ENCODE data around the gene OMD.
"Not testable (repeated sequence)": the region's sequence is repeated elsewhere in the genome, so short reads cannot be mapped to it uniquely, and the experiment has no call there.

Gene OMD

GRCh38 chr9:92438900-92439526, 14.7 kb upstream of the OMD start:
- no peaks in the 10 kb centered on the region for H3K4me1 ChIP-seq (ENCODE audit: control insufficient read depth, insufficient read depth, low read length)
- H3K4me3 ChIP-seq (ENCODE audit: low read depth, low read length) = no peak overlapping the region
- no peaks in the 10 kb centered on the region for H3K36me3 ChIP-seq (ENCODE audit: control insufficient read depth, insufficient read depth, low read length)
- no peaks in the 10 kb centered on the region for H3K9me3 ChIP-seq (ENCODE audit: control insufficient read depth, insufficient read depth, low read length)
- no peak overlapping the region for H3K9ac ChIP-seq (ENCODE audit: low read depth, low read length)
- H3K27me3 ChIP-seq (ENCODE audit: control insufficient read depth, insufficient read depth, low read length) = no peaks in the 10 kb centered on the region

- no peak overlapping the region for H3K9ac ChIP-seq (ENCODE audit: low read depth, low read length)
- no peaks in the 10 kb centered on the region for H3K9me3 ChIP-seq (ENCODE audit: control insufficient read depth, insufficient read depth, low read length)
- no peaks in the 10 kb centered on the region for H3K27me3 ChIP-seq (ENCODE audit: control insufficient read depth, insufficient read depth, low read length)
- no peaks in the 10 kb centered on the region for H3K4me1 ChIP-seq (ENCODE audit: control insufficient read depth, insufficient read depth, low read length)
- no peak overlapping the region for H3K4me3 ChIP-seq (ENCODE audit: low read depth, low read length)
- no peaks in the 10 kb centered on the region for H3K36me3 ChIP-seq (ENCODE audit: control insufficient read depth, insufficient read depth, low read length)
Observed at GRCh38 chr9:92435263-92435662, 11.0 kb upstream of the OMD start.

DNA sequence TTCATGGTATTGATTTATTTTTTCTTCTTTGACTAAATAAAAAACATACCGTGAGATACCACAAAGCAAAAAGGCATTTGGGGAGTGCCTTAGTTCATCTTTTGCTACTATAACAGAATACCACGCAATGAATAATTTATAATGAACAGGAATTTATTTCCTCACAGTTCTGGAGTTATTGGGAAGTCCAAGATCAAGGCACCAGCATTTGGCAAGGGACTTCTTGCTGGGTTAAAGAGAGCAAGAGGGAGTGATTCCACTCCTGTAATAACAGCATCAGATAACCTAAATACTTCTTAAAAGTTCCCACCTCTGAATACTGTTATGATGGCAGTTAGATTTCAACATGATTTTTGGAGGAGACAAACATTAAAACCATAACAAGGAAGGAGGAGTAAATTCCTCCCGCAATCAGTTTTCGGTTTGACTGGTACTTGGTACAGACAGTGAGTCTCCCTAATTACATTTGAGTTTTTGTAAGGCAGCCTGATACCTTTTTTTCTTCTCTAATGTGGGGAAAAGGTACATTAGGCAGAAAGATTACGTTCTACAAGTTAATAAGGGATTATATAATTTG, 8.8 kb upstream of the OMD start:
- Histone ChIP-seq H3K9ac (ENCODE audit: low read depth, low read length) (no peak overlapping the region), H3K9me3 (ENCODE audit: control insufficient read depth, insufficient read depth, low read length) (no peaks in the 10 kb centered on the region), H3K27me3 (ENCODE audit: control insufficient read depth, insufficient read depth, low read length) (no peaks in the 10 kb centered on the region), H3K4me3 (ENCODE audit: low read depth, low read length) (no peak overlapping the region), H3K36me3 (ENCODE audit: control insufficient read depth, insufficient read depth, low read length) (no peaks in the 10 kb centered on the region), H3K4me1 (ENCODE audit: control insufficient read depth, insufficient read depth, low read length) (no peaks in the 10 kb centered on the region)

GRCh38 chr9:92432350-92432749, 8.1 kb upstream of the OMD start:
- H3K36me3 ChIP-seq (ENCODE audit: control insufficient read depth, insufficient read depth, low read length) = no peaks in the 10 kb centered on the region

GRCh38 chr9:92429836-92430235, 5.6 kb upstream of the OMD start:
- Histone ChIP-seq H3K4me1 (ENCODE audit: control insufficient read depth, insufficient read depth, low read length) (no peaks in the 10 kb centered on the region), H3K27me3 (ENCODE audit: control insufficient read depth, insufficient read depth, low read length) (no peaks in the 10 kb centered on the region), H3K4me3 (ENCODE audit: low read depth, low read length) (no peak overlapping the region), H3K36me3 (ENCODE audit: control insufficient read depth, insufficient read depth, low read length) (no peaks in the 10 kb centered on the region), H3K9ac (ENCODE audit: low read depth, low read length) (no peak overlapping the region), H3K9me3 (ENCODE audit: control insufficient read depth, insufficient read depth, low read length) (no peaks in the 10 kb centered on the region)

More at GRCh38 chr9:92432350-92432749, 8.1 kb upstream of the OMD start:
- Histone ChIP-seq H3K4me3 (ENCODE audit: low read depth, low read length) (no peak overlapping the region), H3K9me3 (ENCODE audit: control insufficient read depth, insufficient read depth, low read length) (no peaks in the 10 kb centered on the region), H3K4me1 (ENCODE audit: control insufficient read depth, insufficient read depth, low read length) (no peaks in the 10 kb centered on the region), H3K27me3 (ENCODE audit: control insufficient read depth, insufficient read depth, low read length) (no peaks in the 10 kb centered on the region), H3K9ac (ENCODE audit: low read depth, low read length) (no peak overlapping the region)

- no peaks in the 10 kb centered on the region for H3K9me3 ChIP-seq (ENCODE audit: control insufficient read depth, insufficient read depth, low read length)
- H3K9ac ChIP-seq (ENCODE audit: low read depth, low read length) = no peak overlapping the region
- H3K36me3 ChIP-seq (ENCODE audit: control insufficient read depth, insufficient read depth, low read length) = no peaks in the 10 kb centered on the region
- H3K27me3 ChIP-seq (ENCODE audit: control insufficient read depth, insufficient read depth, low read length) = no peaks in the 10 kb centered on the region
- no peaks in the 10 kb centered on the region for H3K4me1 ChIP-seq (ENCODE audit: control insufficient read depth, insufficient read depth, low read length)
- H3K4me3 ChIP-seq (ENCODE audit: low read depth, low read length) = no peak overlapping the region
Observed at GRCh38 chr9:92426501-92427145, 2.4 kb upstream of the OMD start.

- Histone ChIP-seq H3K4me1 (ENCODE audit: control insufficient read depth, insufficient read depth, low read length) (no peaks in the 10 kb centered on the region), H3K27me3 (ENCODE audit: control insufficient read depth, insufficient read depth, low read length) (no peaks in the 10 kb centered on the region), H3K4me3 (ENCODE audit: low read depth, low read length) (no peak overlapping the region)
Observed at GRCh38 chr9:92425474-92425873, 1.2 kb upstream of the OMD start.

DNA sequence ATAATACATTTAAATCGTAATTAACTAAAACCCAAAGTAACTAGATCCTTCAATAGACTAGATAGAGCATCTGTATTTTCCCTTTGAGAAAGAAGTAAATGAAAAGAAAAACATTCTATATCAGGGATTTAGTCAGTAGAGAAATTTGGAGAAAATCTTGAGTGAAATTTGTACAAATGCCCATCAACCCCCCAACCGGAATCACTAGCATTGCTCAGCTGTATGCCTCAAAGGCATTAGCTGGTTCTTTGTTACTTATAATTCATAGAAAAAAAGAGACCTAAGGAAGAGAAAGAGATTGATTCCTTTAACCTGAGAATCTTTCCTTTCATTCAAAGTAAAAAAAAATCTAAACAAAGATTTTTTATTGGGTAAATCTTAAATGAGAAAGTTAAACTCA, 659 bp downstream of the OMD start:
- Histone ChIP-seq H3K27me3 (ENCODE audit: control insufficient read depth, insufficient read depth, low read length) (no peaks in the 10 kb centered on the region), H3K4me1 (ENCODE audit: control insufficient read depth, insufficient read depth, low read length) (no peaks in the 10 kb centered on the region), H3K9ac (ENCODE audit: low read depth, low read length) (no peak overlapping the region), H3K4me3 (ENCODE audit: low read depth, low read length) (no peak overlapping the region), H3K36me3 (ENCODE audit: control insufficient read depth, insufficient read depth, low read length) (no peaks in the 10 kb centered on the region), H3K9me3 (ENCODE audit: control insufficient read depth, insufficient read depth, low read length) (no peaks in the 10 kb centered on the region)

More at GRCh38 chr9:92425474-92425873, 1.2 kb upstream of the OMD start:
- H3K9ac ChIP-seq (ENCODE audit: low read depth, low read length) = no peak overlapping the region
- no peaks in the 10 kb centered on the region for H3K9me3 ChIP-seq (ENCODE audit: control insufficient read depth, insufficient read depth, low read length)
- no peaks in the 10 kb centered on the region for H3K36me3 ChIP-seq (ENCODE audit: control insufficient read depth, insufficient read depth, low read length)

DNA sequence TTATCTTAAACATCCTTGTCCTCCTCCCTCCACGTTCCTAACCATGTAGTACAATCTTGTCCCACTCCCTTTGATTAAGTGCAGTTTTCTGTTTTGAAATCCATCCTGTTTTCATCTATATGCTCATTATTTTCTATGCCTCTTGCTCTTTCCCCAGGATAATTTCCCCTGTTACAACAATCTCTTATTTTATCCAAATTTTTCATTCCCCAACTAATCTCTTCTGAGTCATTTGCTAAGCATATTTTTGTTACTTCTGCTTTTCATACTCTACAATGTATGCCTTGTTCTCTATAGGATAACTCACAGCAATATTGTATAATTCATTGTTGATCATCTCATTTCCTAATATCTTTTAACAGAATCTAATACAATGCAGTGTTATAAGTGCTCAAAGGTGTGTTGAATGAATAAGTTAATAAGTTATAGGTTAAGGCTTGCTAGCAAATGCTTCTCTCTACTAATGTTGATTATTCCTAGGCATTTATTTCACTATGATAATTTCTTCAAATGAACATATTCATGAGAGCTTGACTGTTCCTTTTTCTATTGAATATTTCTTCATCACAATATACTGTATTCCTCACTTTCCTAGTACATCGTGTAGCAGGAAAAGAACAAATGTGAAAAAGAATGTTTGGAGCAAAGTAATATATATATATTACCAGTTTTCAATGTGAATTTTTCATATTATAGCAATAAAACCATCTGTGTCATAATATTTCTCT, 1.5 kb downstream of the OMD start:
- no peak overlapping the region for H3K9ac ChIP-seq (ENCODE audit: low read depth, low read length)
- no peaks in the 10 kb centered on the region for H3K9me3 ChIP-seq (ENCODE audit: control insufficient read depth, insufficient read depth, low read length)
- H3K4me3 ChIP-seq (ENCODE audit: low read depth, low read length) = no peak overlapping the region
- no peaks in the 10 kb centered on the region for H3K27me3 ChIP-seq (ENCODE audit: control insufficient read depth, insufficient read depth, low read length)
- no peaks in the 10 kb centered on the region for H3K4me1 ChIP-seq (ENCODE audit: control insufficient read depth, insufficient read depth, low read length)
- no peaks in the 10 kb centered on the region for H3K36me3 ChIP-seq (ENCODE audit: control insufficient read depth, insufficient read depth, low read length)

DNA sequence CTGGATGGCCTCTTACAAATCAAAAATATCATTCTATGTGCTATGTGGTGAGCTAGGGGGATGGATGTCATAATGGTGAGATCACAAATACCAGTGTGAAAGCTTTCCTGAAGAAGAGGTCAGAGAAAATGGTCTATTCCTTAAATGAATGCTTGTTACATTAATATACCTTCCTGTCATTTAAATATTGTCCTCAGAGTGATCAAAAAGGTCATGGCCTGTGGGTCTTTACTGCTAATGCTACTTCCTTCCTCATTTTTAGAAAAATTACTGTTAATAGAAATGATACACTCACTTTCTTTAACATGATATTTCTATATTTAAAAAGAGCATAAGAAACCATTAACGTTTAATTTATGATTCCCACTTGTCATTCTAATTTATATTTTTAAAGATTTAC, 9.7 kb downstream of the OMD start:
- H3K9ac ChIP-seq (ENCODE audit: low read depth, low read length) = no peak overlapping the region
- no peaks in the 10 kb centered on the region for H3K4me1 ChIP-seq (ENCODE audit: control insufficient read depth, insufficient read depth, low read length)
- no peaks in the 10 kb centered on the region for H3K36me3 ChIP-seq (ENCODE audit: control insufficient read depth, insufficient read depth, low read length)
- no peaks in the 10 kb centered on the region for H3K9me3 ChIP-seq (ENCODE audit: control insufficient read depth, insufficient read depth, low read length)
- H3K4me3 ChIP-seq (ENCODE audit: low read depth, low read length) = no peak overlapping the region
- H3K27me3 ChIP-seq (ENCODE audit: control insufficient read depth, insufficient read depth, low read length) = no peaks in the 10 kb centered on the region

DNA sequence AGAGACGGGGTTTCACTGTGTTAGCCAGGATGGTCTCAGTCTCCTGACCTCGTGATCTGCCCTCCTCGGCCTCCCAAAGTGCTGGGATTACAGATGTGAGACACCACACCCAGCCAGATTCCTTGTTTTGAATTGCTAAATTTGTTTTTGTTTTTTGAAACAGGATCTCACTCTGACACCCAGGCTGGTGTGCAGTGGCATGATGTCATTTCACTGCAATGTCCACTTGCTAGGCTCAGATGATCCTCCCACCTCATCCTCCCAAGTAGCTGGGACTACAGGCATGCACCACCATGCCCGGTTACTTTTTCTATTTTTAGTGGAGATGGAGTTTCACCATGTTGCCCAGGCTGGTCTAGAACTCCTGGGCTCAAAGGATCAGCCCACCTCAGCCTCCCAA, 13.1 kb downstream of the OMD start:
- not testable (repeated sequence) for H3K9ac ChIP-seq (ENCODE audit: low read depth, low read length); H3K4me1 ChIP-seq (ENCODE audit: control insufficient read depth, insufficient read depth, low read length); H3K9me3 ChIP-seq (ENCODE audit: control insufficient read depth, insufficient read depth, low read length); H3K36me3 ChIP-seq (ENCODE audit: control insufficient read depth, insufficient read depth, low read length); H3K4me3 ChIP-seq (ENCODE audit: low read depth, low read length); H3K27me3 ChIP-seq (ENCODE audit: control insufficient read depth, insufficient read depth, low read length)
